PFSK-1 (cell line): Measurements from ENCODE around the gene ATP8A1.

ENCODE experiments used
- FOXP2 ChIP-seq: optimal IDR thresholded peaks from 2 replicates; pipeline ENCODE3; 2011; ENCODE audit warnings: borderline replicate concordance, control low read depth, inconsistent platforms; ENCODE audit not compliant: insufficient read depth; ENCODE audit errors: extremely low read length, extremely low read depth
- POLR2AphosphoS5 ChIP-seq: IDR thresholded peaks from 2 replicates; pipeline ENCODE4 v1.6.1; 2012; ENCODE audit warnings: low read depth, mild to moderate bottlenecking, control low read depth, low read length, moderate library complexity
- SIN3A ChIP-seq: IDR thresholded peaks from 2 replicates; pipeline ENCODE4 v1.6.1; 2012; ENCODE audit warnings: mild to moderate bottlenecking, low read length, moderate library complexity, borderline replicate concordance; ENCODE audit not compliant: insufficient read depth
- TAF1 ChIP-seq: IDR thresholded peaks from 2 replicates; pipeline ENCODE4 v1.6.1; 2012; ENCODE audit warnings: low read length, control low read depth, borderline replicate concordance; ENCODE audit not compliant: insufficient read depth
- TF ChIP-seq, protein P1 (sequence below), 2 experiments: IDR thresholded peaks; 2 replicates each; pipeline versions ENCODE4 v1.6.1 to v1.8.0; 2011 to 2012; ENCODE audit warnings: low read depth in 2 of 2, low read length in 2 of 2, control low read depth in 1 of 2, inconsistent platforms in 1 of 2, mild to moderate bottlenecking in 1 of 2, moderate library complexity in 1 of 2; ENCODE audit not compliant: insufficient read depth in 1 of 2

DNA sequence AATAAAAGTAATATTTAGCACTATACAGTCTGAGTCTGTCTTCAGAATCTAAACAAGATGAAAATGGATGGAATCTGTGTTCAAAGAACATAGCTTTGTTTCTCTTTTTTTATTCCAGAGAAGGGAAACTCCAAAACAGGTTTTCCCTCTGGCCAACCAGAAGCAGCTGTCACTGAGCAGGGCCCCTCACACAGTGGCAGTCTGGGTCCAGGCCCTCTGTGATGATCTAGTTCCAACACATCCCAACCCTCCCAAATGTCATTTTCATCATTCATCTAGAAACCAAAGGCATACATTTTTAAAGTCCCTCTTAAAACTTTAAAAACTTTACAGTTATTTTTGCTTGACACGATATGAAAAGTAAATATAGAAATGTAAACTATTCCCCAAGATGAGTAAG, 70.1 kb downstream of the ATP8A1 start:
- TF ChIP-seq SIN3A = no peak
- TF ChIP-seq POLR2AphosphoS5 = no peak
- TF ChIP-seq, protein P1, sequence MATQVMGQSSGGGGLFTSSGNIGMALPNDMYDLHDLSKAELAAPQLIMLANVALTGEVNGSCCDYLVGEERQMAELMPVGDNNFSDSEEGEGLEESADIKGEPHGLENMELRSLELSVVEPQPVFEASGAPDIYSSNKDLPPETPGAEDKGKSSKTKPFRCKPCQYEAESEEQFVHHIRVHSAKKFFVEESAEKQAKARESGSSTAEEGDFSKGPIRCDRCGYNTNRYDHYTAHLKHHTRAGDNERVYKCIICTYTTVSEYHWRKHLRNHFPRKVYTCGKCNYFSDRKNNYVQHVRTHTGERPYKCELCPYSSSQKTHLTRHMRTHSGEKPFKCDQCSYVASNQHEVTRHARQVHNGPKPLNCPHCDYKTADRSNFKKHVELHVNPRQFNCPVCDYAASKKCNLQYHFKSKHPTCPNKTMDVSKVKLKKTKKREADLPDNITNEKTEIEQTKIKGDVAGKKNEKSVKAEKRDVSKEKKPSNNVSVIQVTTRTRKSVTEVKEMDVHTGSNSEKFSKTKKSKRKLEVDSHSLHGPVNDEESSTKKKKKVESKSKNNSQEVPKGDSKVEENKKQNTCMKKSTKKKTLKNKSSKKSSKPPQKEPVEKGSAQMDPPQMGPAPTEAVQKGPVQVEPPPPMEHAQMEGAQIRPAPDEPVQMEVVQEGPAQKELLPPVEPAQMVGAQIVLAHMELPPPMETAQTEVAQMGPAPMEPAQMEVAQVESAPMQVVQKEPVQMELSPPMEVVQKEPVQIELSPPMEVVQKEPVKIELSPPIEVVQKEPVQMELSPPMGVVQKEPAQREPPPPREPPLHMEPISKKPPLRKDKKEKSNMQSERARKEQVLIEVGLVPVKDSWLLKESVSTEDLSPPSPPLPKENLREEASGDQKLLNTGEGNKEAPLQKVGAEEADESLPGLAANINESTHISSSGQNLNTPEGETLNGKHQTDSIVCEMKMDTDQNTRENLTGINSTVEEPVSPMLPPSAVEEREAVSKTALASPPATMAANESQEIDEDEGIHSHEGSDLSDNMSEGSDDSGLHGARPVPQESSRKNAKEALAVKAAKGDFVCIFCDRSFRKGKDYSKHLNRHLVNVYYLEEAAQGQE (IDR thresholded peaks at IDR 0.05; ENCODE audit: insufficient read depth in 1 of 2, low read depth in 2 of 2, low read length in 2 of 2) = no peak
- no peak for TF ChIP-seq TAF1
- TF ChIP-seq FOXP2 = no peak
